Endothelial cell of umbilical vein (primary cell): ENCODE measurements around the gene ADGRG7. TPM values are rescaled to one million over a fixed set of nuclear protein-coding genes. Genes with fewer than 3 reads are reported as not detected.

Source experiments
- BruUV-seq: library from RNA; stranded (reverse); fragments of 400-500 nt; replicated peaks from 2 replicates; lab custom pipeline; 2021; lab: Mats Ljungman, UMichigan
- CTCF ChIA-PET: fragments of 300-600, 350-600 bp; sonication (Branson Sonifier 250); formaldehyde crosslinking; loops from one replicate; lab custom pipeline; 2021; ENCODE audit warnings: antibody characterized with exemption, inconsistent platforms; lab: Charles Lee
- POLR2A ChIA-PET: fragments of 300-600, 350-600 bp; sonication (Branson Sonifier 250); formaldehyde crosslinking; loops from one replicate; lab custom pipeline; 2021; ENCODE audit warnings: antibody characterized with exemption, inconsistent platforms; lab: Charles Lee
- DNase-seq: peaks from one replicate; pipeline ENCODE4 v3.0.0-alpha.2; 2011; ENCODE audit warnings: low read depth, low spot score
- FAIRE-seq: peaks from 2 replicates; lab custom pipeline; 2011; peaks lifted over from hg19 to GRCh38; lab: Jason Lieb, UNC
- H2AFZ ChIP-seq: 2 replicates; pipeline ENCODE4 v1.6.0; 2012; ENCODE audit warnings: low read depth, low read length, control low read depth, inconsistent platforms
- H3K27ac ChIP-seq: 2 replicates; pipeline ENCODE4 v1.5.1; 2011; ENCODE audit warnings: low read depth, mild to moderate bottlenecking, control low read depth, low read length, moderate library complexity; ENCODE audit not compliant: insufficient read depth
- H3K27me3 ChIP-seq, 2 experiments: 2 replicates each; pipeline versions ENCODE4 v1.6.0 to v1.6.1; 2011; ENCODE audit warnings: low read length in 2 of 2, mixed read lengths in 1 of 2; ENCODE audit not compliant: control insufficient read depth in 2 of 2, insufficient read depth in 2 of 2
- H3K36me3 ChIP-seq, 2 experiments: 2 replicates in 1 of 2; 3 replicates in 1 of 2; pipeline ENCODE4 v1.5.1; 2011; ENCODE audit warnings: low read length in 2 of 2, mild to moderate bottlenecking in 1 of 2, moderate library complexity in 1 of 2; ENCODE audit not compliant: control insufficient read depth in 2 of 2, insufficient read depth in 2 of 2; ENCODE audit errors: extremely low read depth in 1 of 2
- H3K4me1 ChIP-seq: 3 replicates; pipeline ENCODE4 v1.5.1; 2011; ENCODE audit warnings: mild to moderate bottlenecking, low read length; ENCODE audit not compliant: control insufficient read depth, insufficient read depth; ENCODE audit errors: extremely low read depth
- H3K4me2 ChIP-seq: 2 replicates; pipeline ENCODE4 v1.6.1; 2011; ENCODE audit warnings: low read length, control low read depth, mixed read lengths; ENCODE audit not compliant: insufficient read depth
- H3K4me3 ChIP-seq, 3 experiments: fragments of 200-600 bp in 1 of 3; sonication (generic), shearing (Covaris generic) in 1 of 3; replicated peaks in 1 of 3; 2 replicates each; pipeline ENCODE4 v1.5.1; 2011 to 2016; ENCODE audit warnings: control low read depth in 3 of 3, low read length in 3 of 3, mild to moderate bottlenecking in 2 of 3, inconsistent platforms in 1 of 3, low read depth in 1 of 3, moderate library complexity in 1 of 3; ENCODE audit not compliant: insufficient read depth in 1 of 3
- H3K79me2 ChIP-seq: 2 replicates; pipeline ENCODE4 v1.6.0; 2012; ENCODE audit warnings: low read length, inconsistent platforms; ENCODE audit not compliant: control insufficient read depth, insufficient read depth
- H3K9ac ChIP-seq: replicated peaks from 2 replicates; pipeline ENCODE3; 2011; ENCODE audit warnings: low read length, control low read depth; ENCODE audit not compliant: insufficient read depth; ENCODE audit errors: extremely low read depth
- H3K9me1 ChIP-seq: replicated peaks from 3 replicates; pipeline ENCODE4 v1.6.0; 2011; ENCODE audit warnings: mild to moderate bottlenecking, low read length; ENCODE audit not compliant: control insufficient read depth, insufficient read depth; ENCODE audit errors: extremely low read depth
- H3K9me3 ChIP-seq: replicated peaks from 2 replicates; pipeline ENCODE4 v1.5.1; 2012; ENCODE audit warnings: low read length, inconsistent platforms; ENCODE audit not compliant: control insufficient read depth, insufficient read depth
- H4K20me1 ChIP-seq: replicated peaks from 2 replicates; pipeline ENCODE3; 2011; ENCODE audit warnings: mild to moderate bottlenecking, low read length; ENCODE audit not compliant: control insufficient read depth, insufficient read depth; ENCODE audit errors: extremely low read depth
- EZH2 ChIP-seq: IDR thresholded peaks from 2 replicates; pipeline ENCODE4 v1.6.1; 2012; ENCODE audit warnings: borderline replicate concordance, low read depth, mild to moderate bottlenecking, moderate library complexity, low read length, inconsistent platforms; ENCODE audit not compliant: severe bottlenecking
- FOS ChIP-seq: IDR thresholded peaks from 2 replicates; pipeline ENCODE4 v1.6.1; 2011; ENCODE audit warnings: mild to moderate bottlenecking, low read length, moderate library complexity, borderline replicate concordance; ENCODE audit not compliant: insufficient read depth
- GATA2 ChIP-seq: IDR thresholded peaks from 2 replicates; pipeline ENCODE4 v1.7.0; 2011; ENCODE audit warnings: low read depth, mild to moderate bottlenecking, moderate library complexity, mixed read lengths, low read length; ENCODE audit not compliant: insufficient read length, insufficient read depth
- JUN ChIP-seq: IDR thresholded peaks from 2 replicates; pipeline ENCODE4 v1.6.1; 2011; ENCODE audit warnings: borderline replicate concordance, low read depth; ENCODE audit not compliant: insufficient read length, insufficient read depth
- MYC ChIP-seq: IDR thresholded peaks from one replicate; pipeline ENCODE4 v1.6.1; 2011; ENCODE audit warnings: mild to moderate bottlenecking, low read depth, low read length
- POLR2A ChIP-seq: IDR thresholded peaks from 2 replicates; pipeline ENCODE4 v1.6.1; 2012; ENCODE audit warnings: low read depth, mild to moderate bottlenecking, control low read depth, low read length
- POLR2AphosphoS5 ChIP-seq: IDR thresholded peaks from 2 replicates; pipeline ENCODE4 v1.6.1; 2012; ENCODE audit warnings: low read depth, mild to moderate bottlenecking, control low read depth, low read length, moderate library complexity; ENCODE audit not compliant: insufficient read depth
- dilution Hi-C: fragments of 300-500 bp; cut with MboI; formaldehyde crosslinking; loops from one replicate; pipeline ENCODE4 v1.15.0; 2019; ENCODE audit warnings: low sequenced_read_pairs; ENCODE audit not compliant: extremely low pct_ligation_motif_present
- intact Hi-C: fragments of 100-400 bp; cut with micrococcal nuclease; formaldehyde crosslinking; loops from one replicate; pipeline ENCODE4 v1.10.0; 2022
- polyA plus RNA-seq, 4 experiments: library from polyadenylated mRNA; depleted of rRNA in 3 of 4; stranded (reverse) in 3 of 4; unstranded in 1 of 4; fragments of >200 nt; gene quantifications; 2 replicates each; pipeline versions ENCODE4 v1.2.1 to v1.2.3, GENCODE V29; 2011 to 2012; ENCODE audit warnings: missing spikeins in 1 of 4
- total RNA-seq: library from RNA; stranded (reverse); gene quantifications from 2 replicates; pipeline ENCODE4 v1.2.3, GENCODE V29; 2021
- TF ChIP-seq, protein P1 (sequence below): IDR thresholded peaks from 2 replicates; pipeline ENCODE4 v1.6.1; 2011; ENCODE audit not compliant: insufficient read depth, insufficient read length
- TF ChIP-seq, protein P2 (sequence below), 2 donors: IDR thresholded peaks; 1 replicate in 1 of 2; 2 replicates in 1 of 2; pipeline ENCODE4 v1.5.1; 2011; ENCODE audit warnings: low read length in 2 of 2, mild to moderate bottlenecking in 2 of 2, moderate library complexity in 2 of 2, control low read depth in 1 of 2, inconsistent platforms in 1 of 2, low read depth in 1 of 2; ENCODE audit not compliant: insufficient read depth in 1 of 2; ENCODE audit errors: extremely low read depth in 1 of 2

ADGRG7 gene
- total and polyA plus RNA-seq, 2 donors (not counting 3 experiments of a cell fraction or from before 2014, with no cell fraction given): not detected

DNA sequence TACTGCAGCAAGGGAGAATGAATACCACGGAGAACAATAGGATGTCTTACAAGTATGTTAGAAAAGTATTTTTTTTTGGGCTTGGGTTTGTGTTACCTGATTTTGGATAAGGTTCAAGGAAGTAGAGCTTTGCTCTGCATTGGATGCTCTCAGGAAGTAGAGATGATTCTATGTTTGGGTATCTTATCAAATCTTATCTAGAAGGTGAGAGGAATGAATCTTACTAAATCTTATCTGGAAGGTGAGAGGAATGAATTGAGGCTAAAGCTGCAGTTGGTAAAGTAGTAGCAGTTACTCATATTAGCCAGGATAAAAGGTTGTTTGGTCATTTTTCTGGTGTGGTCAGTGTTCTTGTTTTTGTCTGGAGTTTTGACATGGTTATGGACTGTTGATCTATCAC is 117.3 kb downstream of the ADGRG7 start:
- Histone ChIP-seq H3K9me3 (no peaks in the 10 kb centered on the region), H3K27me3 (no peaks in the 10 kb centered on the region), H3K27ac (no peak overlapping the region), H3K9ac (no peak overlapping the region), H3K4me2 (no peak overlapping the region), H3K36me3 (peaks cover 7 to 25% of the 10 kb centered on the region in 2 experiments), H3K4me1 (no peaks in the 10 kb centered on the region), H3K79me2 (peaks cover 51% of the 10 kb centered on the region), H4K20me1 (no peaks in the 10 kb centered on the region), H2AFZ (no peak overlapping the region), H3K4me3 (no peak overlapping the region), H3K9me1 (no peaks in the 10 kb centered on the region)
- no peak for DNase-seq
- no peak for FAIRE-seq
- TF ChIP-seq POLR2A (no peak), POLR2AphosphoS5 (no peak), GATA2 (no peak), JUN (no peak), MYC (no peak), FOS (no peak), EZH2 (no peak)
- TF ChIP-seq, protein P1, sequence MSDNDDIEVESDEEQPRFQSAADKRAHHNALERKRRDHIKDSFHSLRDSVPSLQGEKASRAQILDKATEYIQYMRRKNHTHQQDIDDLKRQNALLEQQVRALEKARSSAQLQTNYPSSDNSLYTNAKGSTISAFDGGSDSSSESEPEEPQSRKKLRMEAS: no peak
- TF ChIP-seq, protein P2, sequence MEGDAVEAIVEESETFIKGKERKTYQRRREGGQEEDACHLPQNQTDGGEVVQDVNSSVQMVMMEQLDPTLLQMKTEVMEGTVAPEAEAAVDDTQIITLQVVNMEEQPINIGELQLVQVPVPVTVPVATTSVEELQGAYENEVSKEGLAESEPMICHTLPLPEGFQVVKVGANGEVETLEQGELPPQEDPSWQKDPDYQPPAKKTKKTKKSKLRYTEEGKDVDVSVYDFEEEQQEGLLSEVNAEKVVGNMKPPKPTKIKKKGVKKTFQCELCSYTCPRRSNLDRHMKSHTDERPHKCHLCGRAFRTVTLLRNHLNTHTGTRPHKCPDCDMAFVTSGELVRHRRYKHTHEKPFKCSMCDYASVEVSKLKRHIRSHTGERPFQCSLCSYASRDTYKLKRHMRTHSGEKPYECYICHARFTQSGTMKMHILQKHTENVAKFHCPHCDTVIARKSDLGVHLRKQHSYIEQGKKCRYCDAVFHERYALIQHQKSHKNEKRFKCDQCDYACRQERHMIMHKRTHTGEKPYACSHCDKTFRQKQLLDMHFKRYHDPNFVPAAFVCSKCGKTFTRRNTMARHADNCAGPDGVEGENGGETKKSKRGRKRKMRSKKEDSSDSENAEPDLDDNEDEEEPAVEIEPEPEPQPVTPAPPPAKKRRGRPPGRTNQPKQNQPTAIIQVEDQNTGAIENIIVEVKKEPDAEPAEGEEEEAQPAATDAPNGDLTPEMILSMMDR (IDR thresholded peaks at IDR 0.05; ENCODE audit: extremely low read depth in 1 of 2, insufficient read depth in 1 of 2, low read depth in 1 of 2, low read length in 2 of 2): no peak
- ChIA-PET POLR2A (no interaction called here), CTCF (interaction anchor here (1.3 to 2.2 kb wide), 5 partner anchors 9 to 469 kb away, joined by 3 to 9 read pairs (median 7); no protein-coding TSS in a partner anchor)
- BruUV-seq: no TSS peak
- intact Hi-C loops (no loop called here), dilution Hi-C loops (no loop called here)
